Ascending aorta (tissue), 2 donors: ENCODE measurements around the gene LRRC46. TPM values are rescaled to one million over a fixed set of nuclear protein-coding genes. Genes with fewer than 3 reads are reported as not detected.

Experiments
- DNase-seq, 2 donors: peaks; one replicate each; pipeline ENCODE4 v3.0.0-alpha.2; 2019; ENCODE audit warnings: low spot score in 2 of 2
- H3K27ac ChIP-seq, 2 donors: fragments of 200-600 bp; sonication (generic); one replicate each; pipeline ENCODE4 v1.5.1; 2016 to 2017; ENCODE audit warnings: mild to moderate bottlenecking in 1 of 2
- H3K27me3 ChIP-seq: fragments of 200-600 bp; sonication (generic); one replicate; pipeline ENCODE4 v1.5.1; 2017
- H3K36me3 ChIP-seq, 2 donors: fragments of 200-600 bp; sonication (generic); one replicate each; pipeline ENCODE4 v1.5.1; 2016
- H3K4me1 ChIP-seq, 2 donors: fragments of 200-600 bp; sonication (generic); one replicate each; pipeline ENCODE4 v1.5.1; 2016 to 2017; ENCODE audit warnings: mild to moderate bottlenecking in 1 of 2
- H3K4me3 ChIP-seq, 2 donors: fragments of 200-600 bp; sonication (generic); one replicate each; pipeline ENCODE4 v1.5.1; 2016 to 2017; ENCODE audit warnings: mild to moderate bottlenecking in 1 of 2
- H3K9me3 ChIP-seq, 2 donors: fragments of 200-600 bp; sonication (generic); one replicate each; pipeline ENCODE4 v1.5.1; 2016
- intact Hi-C: fragments of 100-400 bp; cut with DNase I; formaldehyde crosslinking; loops from one replicate; pipeline ENCODE4 v1.15.1; 2023
- total RNA-seq: library from RNA; depleted of rRNA; stranded (reverse); fragments of >200 nt; gene quantifications from one replicate; pipeline ENCODE4 v1.1.0, GENCODE V29; 2016
- TF ChIP-seq, protein P1 (sequence below), 3 experiments: fragments of 200-600 bp in 2 of 3; fragments of 450-650 bp in 1 of 3; sonication (generic) in 2 of 3; IDR thresholded peaks; one replicate each; pipeline ENCODE4 v1.5.1; 2016 to 2019; ENCODE audit warnings: antibody characterized with exemption in 3 of 3, mild to moderate bottlenecking in 1 of 3, moderate library complexity in 1 of 3

LRRC46 gene
- total RNA-seq, 1 donor from 2014 or later, result not detected

DNA sequence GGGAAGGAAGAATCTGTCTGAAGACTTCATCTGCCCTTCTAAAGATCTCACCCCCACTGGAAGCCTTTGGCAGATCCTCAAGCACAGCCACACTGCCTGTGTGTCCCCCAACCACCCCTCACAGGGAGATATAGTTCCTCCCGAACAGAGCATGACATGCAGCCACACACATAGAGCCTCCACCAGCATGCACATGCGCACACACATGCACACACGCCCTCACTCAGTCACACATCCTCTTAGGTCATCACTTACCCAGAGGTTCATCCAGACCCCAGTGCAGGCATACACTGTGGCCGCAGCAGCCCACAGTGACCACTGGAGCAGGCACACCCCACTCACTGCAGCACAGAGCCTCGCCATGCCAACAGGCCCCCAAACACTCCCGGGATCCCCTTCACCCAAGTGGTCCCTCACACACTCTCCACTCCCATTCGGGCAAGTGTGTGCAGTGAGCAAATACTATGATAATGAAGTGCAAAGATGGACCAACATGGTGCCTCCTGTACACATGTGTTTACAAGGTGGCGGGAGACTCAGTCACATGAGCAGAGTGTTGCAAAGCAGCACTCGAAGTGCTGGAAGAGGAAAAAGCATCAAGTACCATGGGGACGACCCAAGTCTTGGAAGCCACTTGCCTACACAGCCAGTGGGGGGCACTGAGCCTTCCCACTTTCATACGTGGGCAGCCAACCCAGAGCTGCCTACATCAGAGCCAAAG lies 36.5 kb downstream of the LRRC46 start:
- H3K27ac ChIP-seq, result no peak overlapping the region
- H3K4me3 ChIP-seq, result no peak overlapping the region
- H3K27me3 ChIP-seq, result peaks cover 8% of the 10 kb centered on the region
- no peak for DNase-seq
- H3K9me3 ChIP-seq, result no peaks in the 10 kb centered on the region
- H3K4me1 ChIP-seq, result peaks cover 0 to 7% of the 10 kb centered on the region in 2 donors
- TF ChIP-seq, protein P1, sequence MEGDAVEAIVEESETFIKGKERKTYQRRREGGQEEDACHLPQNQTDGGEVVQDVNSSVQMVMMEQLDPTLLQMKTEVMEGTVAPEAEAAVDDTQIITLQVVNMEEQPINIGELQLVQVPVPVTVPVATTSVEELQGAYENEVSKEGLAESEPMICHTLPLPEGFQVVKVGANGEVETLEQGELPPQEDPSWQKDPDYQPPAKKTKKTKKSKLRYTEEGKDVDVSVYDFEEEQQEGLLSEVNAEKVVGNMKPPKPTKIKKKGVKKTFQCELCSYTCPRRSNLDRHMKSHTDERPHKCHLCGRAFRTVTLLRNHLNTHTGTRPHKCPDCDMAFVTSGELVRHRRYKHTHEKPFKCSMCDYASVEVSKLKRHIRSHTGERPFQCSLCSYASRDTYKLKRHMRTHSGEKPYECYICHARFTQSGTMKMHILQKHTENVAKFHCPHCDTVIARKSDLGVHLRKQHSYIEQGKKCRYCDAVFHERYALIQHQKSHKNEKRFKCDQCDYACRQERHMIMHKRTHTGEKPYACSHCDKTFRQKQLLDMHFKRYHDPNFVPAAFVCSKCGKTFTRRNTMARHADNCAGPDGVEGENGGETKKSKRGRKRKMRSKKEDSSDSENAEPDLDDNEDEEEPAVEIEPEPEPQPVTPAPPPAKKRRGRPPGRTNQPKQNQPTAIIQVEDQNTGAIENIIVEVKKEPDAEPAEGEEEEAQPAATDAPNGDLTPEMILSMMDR (IDR thresholded peaks at IDR 0.05), result no peak
- no peaks in the 10 kb centered on the region for H3K36me3 ChIP-seq
- intact Hi-C loops, result no loop called here

DNA sequence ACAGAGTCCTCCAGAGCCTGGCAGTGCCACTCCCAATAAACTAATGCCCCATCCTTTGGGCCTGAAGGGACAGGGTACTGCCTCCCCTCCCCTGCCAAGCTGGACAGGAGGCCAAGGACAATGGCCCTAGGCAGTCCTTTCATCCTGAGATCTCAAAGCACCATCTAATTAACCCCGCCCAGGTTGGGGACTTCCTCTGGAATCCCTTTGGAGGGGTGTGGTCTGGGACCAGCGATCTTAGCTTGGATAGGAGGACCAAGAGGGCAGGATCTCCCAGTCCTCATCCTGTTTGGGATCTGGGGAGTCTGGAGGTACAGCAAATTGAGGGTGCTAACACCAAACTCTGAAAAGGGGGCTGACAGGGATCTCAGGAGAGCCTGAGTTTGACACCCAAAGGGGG lies 37.6 kb downstream of the LRRC46 start:
- Histone ChIP-seq H3K4me3 (no peak overlapping the region), H3K27ac (no peak overlapping the region), H3K27me3 (peaks cover 8% of the 10 kb centered on the region), H3K4me1 (peaks cover 0 to 6% of the 10 kb centered on the region in 2 donors), H3K9me3 (no peaks in the 10 kb centered on the region), H3K36me3 (no peaks in the 10 kb centered on the region)
- TF ChIP-seq, protein P1 (IDR thresholded peaks at IDR 0.05), result no peak
- no peak for DNase-seq
- intact Hi-C loops, result no loop called here

DNA sequence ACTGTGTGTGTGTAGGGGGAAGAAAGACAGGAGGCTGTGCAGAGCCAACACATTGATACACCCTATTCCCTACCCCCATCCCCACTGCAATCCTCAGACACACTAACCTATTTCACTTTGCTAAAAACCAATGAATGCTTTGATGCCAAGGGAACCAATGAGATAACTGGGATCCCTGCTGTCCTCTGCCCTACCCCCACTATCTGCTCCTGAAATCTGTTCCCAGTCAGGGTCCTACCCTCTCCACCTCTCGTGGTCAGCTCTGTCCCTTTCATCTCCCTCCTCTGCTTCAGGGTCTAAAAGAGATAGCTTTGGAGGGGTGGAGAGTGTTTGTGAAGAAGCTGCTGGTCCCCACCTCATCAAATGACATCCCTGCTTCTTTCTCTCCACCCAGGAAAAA lies 38.6 kb downstream of the LRRC46 start:
- peaks cover 0 to 6% of the 10 kb centered on the region in 2 donors for H3K4me1 ChIP-seq
- peaks cover 8% of the 10 kb centered on the region for H3K27me3 ChIP-seq
- TF ChIP-seq, protein P1 (IDR thresholded peaks at IDR 0.05), result no peak
- H3K36me3 ChIP-seq, result no peaks in the 10 kb centered on the region
- H3K4me3 ChIP-seq, result no peak overlapping the region
- no peaks in the 10 kb centered on the region for H3K9me3 ChIP-seq
- H3K27ac ChIP-seq, result no peak overlapping the region
- DNase-seq, result no peak
- intact Hi-C loops, result no loop called here

DNA sequence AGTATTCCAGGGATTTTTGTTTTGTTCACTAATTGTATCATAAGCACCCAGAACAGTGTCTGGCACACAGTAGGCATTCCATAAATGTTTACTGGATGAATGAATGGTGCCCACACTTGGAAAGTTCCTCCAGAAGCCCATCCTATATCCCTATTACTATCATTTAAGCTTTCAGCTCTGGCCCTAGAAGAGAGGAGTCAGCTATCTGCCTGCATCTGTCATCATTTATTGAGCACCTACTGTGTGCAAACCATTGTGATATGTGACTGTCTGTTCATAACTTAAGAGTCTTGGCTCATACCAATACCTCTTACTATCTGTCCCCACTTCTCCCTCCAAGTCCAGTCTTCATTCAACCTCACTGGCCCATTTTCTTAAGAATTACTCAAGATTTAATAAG lies 39.6 kb downstream of the LRRC46 start:
- Histone ChIP-seq H3K36me3 (no peaks in the 10 kb centered on the region), H3K9me3 (no peaks in the 10 kb centered on the region), H3K27ac (no peak overlapping the region), H3K4me3 (no peak overlapping the region), H3K27me3 (peaks cover 8% of the 10 kb centered on the region), H3K4me1 (peaks cover 0 to 6% of the 10 kb centered on the region in 2 donors)
- TF ChIP-seq, protein P1 (IDR thresholded peaks at IDR 0.05), result no peak
- DNase-seq, result no peak
- intact Hi-C loops, result no loop called here

DNA sequence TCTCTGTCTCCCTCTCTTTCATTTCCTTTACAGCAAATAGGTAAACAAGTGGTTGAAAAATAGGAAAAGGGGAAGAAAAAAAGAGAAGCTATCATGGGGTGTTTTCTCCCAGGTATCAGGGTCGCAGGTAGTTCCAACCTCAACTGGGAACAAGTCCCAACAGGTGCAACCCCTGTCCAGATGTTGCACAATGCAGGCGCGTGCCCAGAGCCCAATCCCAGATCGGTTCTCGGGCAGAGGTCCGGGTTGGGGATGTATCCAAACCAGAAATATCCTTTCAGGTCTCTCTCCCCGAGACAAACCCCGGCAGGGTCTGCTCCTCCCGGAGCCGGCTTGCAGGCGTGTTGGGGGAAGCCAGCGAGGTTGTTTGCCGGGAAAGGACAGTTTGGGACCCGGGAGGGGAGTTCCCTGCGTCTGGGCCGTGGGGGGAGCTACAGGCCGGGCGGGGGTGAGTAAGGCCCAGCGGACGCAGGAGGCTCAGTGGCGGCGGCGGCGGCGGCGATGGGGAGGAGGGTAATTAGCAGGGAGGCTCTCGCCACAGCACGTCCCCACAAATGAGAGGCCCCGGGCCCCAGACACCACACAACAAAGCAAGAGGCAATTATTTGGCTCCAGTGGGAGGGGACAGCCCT lies 40.7 kb downstream of the LRRC46 start:
- H3K4me3 ChIP-seq, result no peak overlapping the region
- intact Hi-C loops, result no loop called here
- peaks cover 8% of the 10 kb centered on the region for H3K27me3 ChIP-seq

More for the DNA sequence above, 40.7 kb downstream of the LRRC46 start:
- DNase-seq, result no peak
- Histone ChIP-seq H3K27ac (no peak overlapping the region), H3K9me3 (no peaks in the 10 kb centered on the region), H3K36me3 (no peaks in the 10 kb centered on the region), H3K4me1 (peaks cover 0 to 6% of the 10 kb centered on the region in 2 donors)
- TF ChIP-seq, protein P1 (IDR thresholded peaks at IDR 0.05), result no peak
